Measurements from ENCODE around the gene PROS1.

PROS1 gene

DNA sequence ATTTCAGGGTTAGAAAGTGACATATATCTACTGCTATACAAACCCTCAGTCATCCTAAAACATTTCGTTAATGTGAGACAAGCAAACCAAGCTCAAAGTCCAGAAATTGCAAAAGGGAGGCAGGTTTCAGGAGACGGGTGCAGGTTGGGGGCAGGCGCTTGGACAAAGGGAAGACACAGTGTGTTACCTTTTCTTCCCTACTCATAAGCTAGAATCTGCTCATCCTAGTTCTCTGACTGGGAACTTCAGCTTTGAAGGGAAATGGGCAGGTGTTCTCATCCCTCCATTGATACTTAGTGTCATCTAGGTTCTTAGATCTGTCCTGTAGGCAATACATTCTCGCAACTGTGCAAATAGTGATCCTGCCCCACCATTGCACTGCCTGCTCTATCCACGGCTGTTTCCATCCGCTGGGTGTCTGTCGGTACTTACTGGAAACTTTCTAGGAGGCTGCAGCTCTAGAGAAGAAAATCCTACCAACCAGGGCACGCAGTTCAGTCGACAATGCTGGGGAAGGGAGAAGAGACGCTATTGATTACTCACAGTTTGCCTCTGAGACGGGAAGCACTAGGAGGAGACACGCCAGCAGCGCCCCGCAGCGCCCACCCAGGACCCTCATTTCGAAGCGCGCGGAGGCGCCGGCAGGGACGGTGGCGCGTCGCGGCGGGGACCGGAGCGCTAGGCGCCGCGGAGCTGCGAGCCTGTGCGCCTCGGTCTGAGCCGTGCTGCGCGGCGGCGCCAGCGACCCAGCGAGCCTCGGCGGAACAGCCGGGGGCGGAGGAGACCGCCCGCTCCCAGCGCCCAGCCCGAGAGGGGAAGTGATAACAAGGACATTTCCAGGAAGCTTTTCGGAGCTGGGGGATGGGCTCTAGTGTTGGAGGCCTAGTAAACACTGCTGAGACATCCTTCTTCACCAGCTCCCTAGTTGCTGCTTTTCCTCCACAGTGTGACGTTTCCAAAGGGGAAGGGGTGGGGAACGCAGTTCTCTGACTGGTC is at the start of gene PROS1:
Gene PROS1, minus strand, starts transcription at position 766 of the 996 bp plus-strand sequence. Its CDS starts 147 bp downstream, at position 619.
- in situ Hi-C loops (cut with MboI; ENCODE audit: low sequenced_read_pairs, unreplicated experiment): no loop called here
- TF ChIP-seq, protein P1, sequence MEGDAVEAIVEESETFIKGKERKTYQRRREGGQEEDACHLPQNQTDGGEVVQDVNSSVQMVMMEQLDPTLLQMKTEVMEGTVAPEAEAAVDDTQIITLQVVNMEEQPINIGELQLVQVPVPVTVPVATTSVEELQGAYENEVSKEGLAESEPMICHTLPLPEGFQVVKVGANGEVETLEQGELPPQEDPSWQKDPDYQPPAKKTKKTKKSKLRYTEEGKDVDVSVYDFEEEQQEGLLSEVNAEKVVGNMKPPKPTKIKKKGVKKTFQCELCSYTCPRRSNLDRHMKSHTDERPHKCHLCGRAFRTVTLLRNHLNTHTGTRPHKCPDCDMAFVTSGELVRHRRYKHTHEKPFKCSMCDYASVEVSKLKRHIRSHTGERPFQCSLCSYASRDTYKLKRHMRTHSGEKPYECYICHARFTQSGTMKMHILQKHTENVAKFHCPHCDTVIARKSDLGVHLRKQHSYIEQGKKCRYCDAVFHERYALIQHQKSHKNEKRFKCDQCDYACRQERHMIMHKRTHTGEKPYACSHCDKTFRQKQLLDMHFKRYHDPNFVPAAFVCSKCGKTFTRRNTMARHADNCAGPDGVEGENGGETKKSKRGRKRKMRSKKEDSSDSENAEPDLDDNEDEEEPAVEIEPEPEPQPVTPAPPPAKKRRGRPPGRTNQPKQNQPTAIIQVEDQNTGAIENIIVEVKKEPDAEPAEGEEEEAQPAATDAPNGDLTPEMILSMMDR (IDR thresholded peaks at IDR 0.05; ENCODE audit: borderline replicate concordance, control extremely low read depth, extremely low read depth, insufficient read depth, missing control alignments): no peak
- DNase-seq (ENCODE audit: low spot score): peak; percentile 69

- no peak for DNase-seq (ENCODE audit: low spot score)
Observed at GRCh38 chr3:94020293-94020692, 46.6 kb upstream of the PROS1 start.

GRCh38 chr3:94019659-94020058 is 46.0 kb upstream of the PROS1 start:
- in situ Hi-C loops (cut with MboI; ENCODE audit: low sequenced_read_pairs, unreplicated experiment): no loop called here
- DNase-seq (ENCODE audit: low spot score): no peak
- TF ChIP-seq, protein P1 (IDR thresholded peaks at IDR 0.05; ENCODE audit: borderline replicate concordance, control extremely low read depth, extremely low read depth, insufficient read depth, missing control alignments): no peak

More at GRCh38 chr3:94020293-94020692, 46.6 kb upstream of the PROS1 start:
- in situ Hi-C loops (cut with MboI; ENCODE audit: low sequenced_read_pairs, unreplicated experiment): no loop called here
- TF ChIP-seq, protein P1 (IDR thresholded peaks at IDR 0.05; ENCODE audit: borderline replicate concordance, control extremely low read depth, extremely low read depth, insufficient read depth, missing control alignments): no peak

DNA sequence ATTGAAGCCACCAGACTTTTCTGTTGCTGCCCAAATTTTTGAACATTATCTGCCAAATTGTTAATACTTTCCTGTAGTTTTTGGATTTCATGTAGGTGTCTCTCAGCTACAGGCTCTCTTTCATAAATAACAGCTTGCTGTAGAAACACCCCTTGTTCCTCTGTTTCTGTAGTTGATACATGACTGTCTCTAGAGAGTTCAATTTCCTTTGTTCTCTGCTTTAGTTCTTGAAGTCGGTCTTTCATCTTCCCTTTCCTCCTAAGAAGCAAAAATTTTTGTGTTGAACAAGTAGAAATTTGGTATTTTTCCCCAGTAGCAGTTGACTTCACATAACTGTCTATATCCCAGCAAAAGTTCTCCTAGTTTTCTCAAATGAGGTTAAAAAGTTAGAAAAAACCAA is 41.3 kb upstream of the PROS1 start:
- TF ChIP-seq, protein P1 (IDR thresholded peaks at IDR 0.05; ENCODE audit: borderline replicate concordance, control extremely low read depth, extremely low read depth, insufficient read depth, missing control alignments): no peak
- in situ Hi-C loops (cut with MboI; ENCODE audit: low sequenced_read_pairs, unreplicated experiment): no loop called here
- DNase-seq (ENCODE audit: low spot score): no peak

DNA sequence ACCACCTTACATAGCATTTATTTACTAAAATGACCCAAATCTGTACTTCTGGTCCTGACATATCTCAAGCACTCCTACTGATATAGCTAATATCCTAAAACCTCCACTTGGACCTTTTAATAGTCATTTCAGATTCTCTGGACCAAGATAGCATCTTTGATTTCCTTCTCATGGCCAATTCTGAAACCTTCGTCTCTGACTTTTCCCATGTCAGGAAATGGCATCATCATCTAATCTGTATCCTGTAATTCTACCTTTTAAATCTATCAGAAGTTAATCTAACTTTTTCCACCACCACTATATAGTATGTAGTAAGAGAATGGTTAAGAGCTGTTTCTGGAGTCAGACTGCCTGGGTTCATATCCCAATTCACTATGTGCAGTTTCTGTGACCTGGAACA is 38.5 kb upstream of the PROS1 start:
- TF ChIP-seq, protein P1 (IDR thresholded peaks at IDR 0.05; ENCODE audit: borderline replicate concordance, control extremely low read depth, extremely low read depth, insufficient read depth, missing control alignments): no peak
- no peak for DNase-seq (ENCODE audit: low spot score)
- in situ Hi-C loops (cut with MboI; ENCODE audit: low sequenced_read_pairs, unreplicated experiment): no loop called here

DNA sequence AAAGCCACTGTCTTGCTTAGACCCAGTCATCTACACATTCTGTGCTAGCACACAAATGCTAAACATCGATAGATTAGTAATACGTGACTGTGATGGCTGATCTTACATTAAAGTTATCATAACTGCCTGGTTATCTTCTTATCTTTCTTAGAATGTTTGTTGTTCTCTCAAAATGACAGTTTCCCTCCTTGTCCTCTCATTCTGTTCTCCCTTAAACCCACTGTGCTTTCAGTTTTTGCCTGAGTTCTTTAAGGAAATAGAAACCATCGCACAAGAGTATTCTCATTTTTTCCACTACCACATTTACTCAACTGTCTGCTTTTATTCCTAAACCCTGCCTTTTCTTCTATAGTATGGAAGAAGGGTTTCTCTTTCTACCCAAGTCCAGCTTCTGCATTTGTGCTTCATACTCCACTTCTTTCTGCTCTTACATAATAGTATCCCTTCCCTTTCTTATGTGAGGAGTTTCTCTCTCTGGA is 37.6 kb upstream of the PROS1 start:
- TF ChIP-seq, protein P1 (IDR thresholded peaks at IDR 0.05; ENCODE audit: borderline replicate concordance, control extremely low read depth, extremely low read depth, insufficient read depth, missing control alignments): no peak
- DNase-seq (ENCODE audit: low spot score): no peak
- in situ Hi-C loops (cut with MboI; ENCODE audit: low sequenced_read_pairs, unreplicated experiment): no loop called here
